Stimulated activated CD8-positive, alpha-beta memory T cell treated with anti-CD3 and anti-CD28 coated beads, Interleukin-4, amount 100 ng/mL, for 4 hours (primary cell): ENCODE data around the gene MGAT1.

Experiments
- DNase-seq, 2 donors: peaks; one replicate each; pipeline ENCODE4 v3.0.0-alpha.2; 2020; ENCODE audit warnings: low read depth in 2 of 2, low spot score in 1 of 2

The MGAT1 gene

DNA sequence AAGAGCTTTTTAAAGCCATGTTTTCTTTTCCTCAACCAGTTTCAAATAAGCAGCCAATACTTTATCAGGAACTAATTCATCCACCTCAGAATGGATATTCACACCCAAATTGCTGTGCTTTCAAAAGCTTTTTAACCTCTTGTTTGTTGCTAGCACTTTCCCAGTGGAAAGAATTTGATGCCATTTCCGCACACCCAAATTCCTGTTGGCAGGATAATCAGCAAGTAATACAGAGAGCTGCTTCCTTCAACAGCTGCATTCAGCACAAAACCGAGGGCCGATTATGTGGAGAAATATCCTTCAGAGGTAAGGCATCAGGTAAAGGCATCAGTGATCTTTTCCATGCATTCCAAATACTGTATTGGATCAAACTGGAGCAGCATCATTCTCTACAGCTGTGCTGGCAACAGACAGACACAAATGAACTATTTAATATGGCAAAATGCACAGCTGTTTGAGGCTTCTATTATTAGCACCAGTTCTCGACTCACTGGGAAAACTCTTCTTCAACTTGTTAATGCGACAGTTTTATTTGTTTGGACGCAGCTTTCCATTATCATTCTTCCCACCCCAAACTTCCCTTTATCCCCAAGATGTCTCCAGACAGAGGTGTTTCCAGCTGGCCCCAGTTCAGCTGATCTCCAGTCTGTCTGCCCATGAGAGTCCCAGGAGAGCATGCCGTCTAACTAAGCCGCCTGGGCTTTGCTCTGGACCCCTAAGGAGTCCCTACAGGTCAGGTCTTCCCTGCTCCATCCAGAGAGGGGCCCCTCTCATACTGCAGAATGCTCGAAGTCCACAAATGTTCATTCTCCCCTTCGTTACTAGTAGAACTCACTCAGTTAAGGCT is 22.2 kb upstream of the MGAT1 start:
- DNase-seq: no peak

DNA sequence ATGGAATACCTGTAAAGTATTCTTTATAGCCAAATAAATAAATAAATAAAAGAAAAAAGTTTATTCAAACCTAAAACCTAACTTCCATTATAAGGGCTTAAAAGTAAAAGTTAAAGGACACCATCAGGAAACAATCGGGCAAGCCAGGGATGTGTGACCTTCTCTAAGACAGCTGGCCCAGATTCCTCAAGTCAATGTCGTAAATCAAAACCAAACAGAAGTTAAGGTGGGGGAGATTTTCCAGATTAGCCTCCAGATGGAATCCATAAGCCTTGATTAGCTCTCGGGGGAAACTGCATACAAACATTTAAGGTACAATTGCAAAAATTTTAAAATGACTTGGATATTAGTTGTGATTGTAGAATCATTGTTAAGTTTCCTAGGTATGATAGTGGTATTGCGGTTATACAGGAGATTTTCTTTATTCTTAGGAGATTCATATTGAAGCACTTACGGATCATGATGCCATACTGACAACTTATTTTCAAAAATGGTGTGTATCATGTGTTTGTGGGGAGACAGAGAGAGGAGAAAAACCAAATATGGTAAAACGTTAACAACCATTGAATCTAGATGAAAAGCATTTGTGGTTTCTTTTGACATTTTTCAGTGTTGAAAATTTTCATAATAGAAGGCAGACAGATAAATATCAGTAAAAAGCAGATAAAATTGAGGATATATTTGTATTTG is 21.5 kb upstream of the MGAT1 start:
- DNase-seq: no peak

DNA sequence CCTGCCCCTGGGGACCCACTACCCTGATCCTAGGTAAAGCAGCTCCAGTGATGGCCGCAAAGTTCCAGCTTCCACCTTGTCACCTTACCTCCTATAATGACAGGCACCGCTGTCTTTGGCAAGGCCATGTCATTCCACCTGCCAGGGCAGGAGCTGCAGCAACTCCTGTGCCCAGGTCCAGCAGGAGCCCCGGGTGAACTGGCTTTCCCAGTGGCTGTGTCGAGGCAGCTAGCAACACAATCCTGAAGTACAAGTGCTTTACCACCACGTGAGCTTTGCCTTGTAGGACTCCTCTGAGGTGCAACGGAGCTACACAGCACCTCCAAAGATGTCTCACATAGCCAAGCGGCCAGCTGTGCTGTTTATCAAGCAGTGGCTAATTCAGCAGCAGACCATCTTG is 20.7 kb upstream of the MGAT1 start:
- no peak for DNase-seq

DNA sequence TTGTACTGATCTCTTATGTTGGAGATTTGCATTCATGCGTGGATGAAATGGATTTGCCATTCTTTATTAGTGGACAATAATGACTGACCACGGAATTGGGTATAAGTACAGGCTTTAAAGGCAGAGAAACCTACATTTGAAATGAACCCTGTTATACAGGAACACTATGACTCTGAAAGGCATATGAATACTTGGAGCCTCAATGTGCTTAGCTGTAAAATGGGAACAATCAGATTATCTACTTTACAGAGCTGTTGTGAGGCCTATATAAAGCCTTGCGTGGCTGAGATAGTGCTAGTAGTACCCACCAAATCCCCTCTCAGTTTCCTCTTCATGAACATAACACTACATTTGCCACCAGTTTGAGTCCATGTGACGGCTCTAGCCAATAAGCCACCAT is 18.9 kb upstream of the MGAT1 start:
- no peak for DNase-seq

DNA sequence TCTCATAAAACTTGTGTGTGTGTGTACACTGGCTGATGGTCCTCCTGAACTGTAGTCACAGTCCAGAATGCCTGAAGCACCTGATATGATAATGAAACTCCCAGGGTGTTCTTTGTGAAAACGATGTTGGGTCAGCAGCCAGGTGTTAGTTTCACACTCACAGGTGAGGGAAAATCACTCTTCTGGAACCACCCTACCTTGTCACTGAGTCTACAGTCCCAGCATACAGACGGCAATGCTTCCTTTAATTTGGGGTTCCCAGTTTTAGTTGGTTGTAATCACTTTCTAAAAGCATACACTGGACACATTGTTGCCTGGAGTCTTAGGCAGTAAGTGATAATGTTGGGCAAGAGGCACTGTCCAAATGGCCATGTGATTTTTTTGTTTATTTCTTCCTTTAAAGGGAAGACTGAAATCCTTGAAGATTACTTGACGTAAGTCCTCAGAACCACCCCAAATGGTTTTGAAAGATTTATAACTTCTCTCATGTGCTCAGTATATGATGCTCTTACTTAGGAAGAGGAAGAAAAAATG is 18.2 kb upstream of the MGAT1 start:
- DNase-seq: no peak

DNA sequence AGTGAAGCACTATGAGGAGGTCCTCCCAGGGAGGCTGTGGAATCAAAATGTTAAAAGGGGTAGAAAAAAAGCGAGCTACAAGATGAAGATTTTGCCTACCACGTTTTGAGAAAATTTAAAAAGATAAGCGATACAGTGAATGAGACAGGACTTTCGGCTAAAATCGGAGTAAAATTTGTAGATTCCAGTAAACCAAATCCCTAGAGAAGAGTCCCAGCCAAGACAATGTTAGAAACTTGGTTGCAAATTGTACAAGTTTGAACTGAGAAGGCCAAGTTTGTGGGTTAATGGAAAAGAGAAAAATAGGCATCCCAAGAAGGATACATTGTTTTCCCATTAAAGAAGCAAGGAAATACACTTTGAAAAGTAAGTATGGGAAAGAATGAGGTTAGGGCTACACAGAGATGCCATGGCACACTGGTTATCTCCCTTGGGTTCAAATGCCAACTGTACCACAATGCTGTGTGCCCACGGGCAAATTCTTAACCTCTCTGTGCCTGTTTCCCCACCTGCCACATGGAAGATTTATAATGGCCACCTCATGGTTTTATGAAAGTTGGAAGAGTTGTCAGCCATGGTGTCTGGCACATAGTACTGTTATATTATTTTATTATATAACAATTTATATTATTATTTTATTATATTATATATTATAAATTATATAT is 16.2 kb upstream of the MGAT1 start:
- no peak for DNase-seq

DNA sequence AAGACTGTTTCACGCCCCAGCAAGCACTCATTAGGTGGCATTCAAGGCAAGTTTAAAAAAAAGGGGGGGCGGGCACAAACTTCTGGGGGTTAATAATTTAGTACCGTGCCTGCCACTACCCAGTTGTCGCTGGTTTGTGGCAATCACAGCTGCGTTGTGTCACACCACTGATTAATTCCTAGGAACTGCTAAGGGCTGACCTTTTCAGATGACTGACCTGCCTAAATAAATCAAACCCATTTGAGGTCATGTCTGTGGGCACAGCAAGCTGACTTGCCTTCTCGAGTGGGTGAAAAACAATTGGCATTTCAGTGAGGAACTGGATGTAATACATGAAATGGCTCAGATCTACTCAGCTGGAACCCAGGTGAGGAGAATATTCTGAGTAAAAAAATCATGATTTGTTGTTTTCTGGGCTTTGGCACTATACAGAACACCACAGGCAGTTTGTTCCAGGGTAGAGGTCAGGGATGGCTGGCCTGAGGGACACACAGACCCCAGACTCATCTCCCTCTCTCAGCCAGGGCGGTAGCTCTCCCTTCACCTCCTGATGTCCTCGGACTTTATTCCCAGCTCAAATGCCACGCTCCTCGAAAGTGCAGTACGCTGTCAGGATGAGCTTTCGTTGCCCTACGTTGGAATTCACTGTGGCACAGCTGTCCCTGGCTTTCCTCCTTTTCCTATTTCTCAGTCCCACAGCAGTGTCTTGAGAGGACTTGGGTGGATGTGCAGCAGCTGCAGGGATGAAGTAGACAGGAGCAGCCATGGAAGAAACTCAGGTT is 15.5 kb upstream of the MGAT1 start:
- DNase-seq: no peak

DNA sequence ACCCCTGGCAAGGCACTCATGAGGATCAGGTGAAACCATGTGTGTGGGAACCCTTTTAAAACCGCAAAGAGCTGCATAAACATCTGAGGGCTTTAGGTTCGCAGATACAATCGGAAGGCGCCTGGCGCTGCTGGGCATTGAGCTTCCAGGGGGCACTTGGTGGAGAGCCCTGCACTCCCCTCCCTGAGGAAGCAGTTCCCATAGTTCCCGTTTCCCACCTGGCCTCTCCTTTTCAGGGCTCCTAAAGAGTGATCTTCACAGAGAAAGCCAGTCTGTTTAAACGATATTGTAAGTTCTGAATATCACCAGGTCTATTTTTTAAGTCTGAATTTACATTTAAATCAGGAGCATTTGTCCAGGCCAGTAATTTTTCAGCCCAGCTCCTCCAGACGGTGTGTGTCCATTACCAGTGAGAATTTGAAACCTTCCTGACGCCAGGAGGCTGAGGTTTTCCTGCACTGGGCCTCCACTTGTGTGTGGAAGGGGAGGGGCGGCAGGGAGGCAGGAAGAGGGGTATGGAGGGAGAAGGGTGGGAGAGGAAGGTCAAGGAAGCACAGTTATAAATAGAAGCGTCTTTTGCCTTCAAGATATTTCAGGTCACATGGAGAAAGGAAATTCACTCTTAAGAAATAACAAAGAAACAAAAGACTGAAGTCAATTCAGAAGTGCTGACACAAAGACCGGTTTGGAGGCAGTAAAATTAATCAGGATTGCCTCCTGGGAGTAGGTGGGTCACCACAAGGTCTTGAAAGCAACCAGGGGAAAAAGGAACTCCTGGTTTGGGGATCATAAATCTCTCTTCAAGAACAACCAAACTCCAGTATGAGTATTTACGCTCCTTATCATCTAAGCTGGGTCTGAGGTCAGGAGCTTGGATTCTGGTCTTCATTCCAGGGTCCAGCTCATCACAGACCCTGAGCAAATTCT is 14.3 kb upstream of the MGAT1 start:
- DNase-seq: no peak

DNA sequence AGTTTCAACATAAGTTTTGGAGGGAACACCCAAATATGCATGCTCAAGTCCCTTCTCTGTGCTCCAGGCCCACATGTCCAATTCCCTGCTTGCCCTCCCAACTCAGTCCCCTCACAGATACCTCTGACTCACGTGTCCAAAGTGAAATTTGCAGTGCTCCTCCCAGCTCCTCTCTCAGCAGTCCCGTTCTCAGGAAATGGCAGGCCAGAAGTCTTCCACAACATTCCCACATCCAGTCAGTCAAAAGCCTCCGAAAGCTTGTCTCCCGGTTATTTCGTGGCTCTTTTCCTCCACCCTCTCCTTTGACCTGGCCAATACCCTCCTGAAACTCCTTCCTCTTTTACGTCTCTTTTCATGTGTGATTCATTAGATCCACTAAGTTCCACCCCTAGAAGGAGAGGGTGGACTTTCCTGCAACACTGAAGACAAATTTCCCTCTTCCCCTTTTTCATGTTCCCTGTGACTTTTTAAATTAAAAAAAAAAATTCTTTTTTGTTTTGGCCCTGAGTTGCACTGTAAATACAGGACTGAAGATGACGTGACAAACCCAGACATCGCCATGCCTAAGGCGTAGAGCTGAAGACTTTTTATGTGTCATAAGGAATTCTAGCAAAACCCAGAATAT is 12.8 kb upstream of the MGAT1 start:
- no peak for DNase-seq

DNA sequence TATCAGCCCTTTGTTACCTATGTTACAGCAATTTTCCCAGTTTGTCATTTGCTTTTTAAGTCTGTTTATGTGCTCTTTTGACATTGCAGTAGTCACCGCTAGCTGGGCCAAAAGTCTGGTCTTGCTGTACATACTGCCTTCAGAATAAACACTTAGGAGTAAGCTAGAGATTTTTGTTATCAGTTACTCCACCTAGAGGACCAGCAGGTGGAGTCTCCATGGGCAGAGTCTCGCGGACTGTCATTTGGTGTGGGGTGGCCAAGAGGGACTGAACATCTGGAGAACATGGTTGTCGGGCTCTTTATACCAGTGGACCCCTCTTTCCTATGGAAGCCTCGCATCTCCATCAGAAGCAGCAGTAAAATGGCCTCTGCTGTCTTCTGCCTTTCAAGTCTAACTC is 10.8 kb upstream of the MGAT1 start:
- no peak for DNase-seq

DNA sequence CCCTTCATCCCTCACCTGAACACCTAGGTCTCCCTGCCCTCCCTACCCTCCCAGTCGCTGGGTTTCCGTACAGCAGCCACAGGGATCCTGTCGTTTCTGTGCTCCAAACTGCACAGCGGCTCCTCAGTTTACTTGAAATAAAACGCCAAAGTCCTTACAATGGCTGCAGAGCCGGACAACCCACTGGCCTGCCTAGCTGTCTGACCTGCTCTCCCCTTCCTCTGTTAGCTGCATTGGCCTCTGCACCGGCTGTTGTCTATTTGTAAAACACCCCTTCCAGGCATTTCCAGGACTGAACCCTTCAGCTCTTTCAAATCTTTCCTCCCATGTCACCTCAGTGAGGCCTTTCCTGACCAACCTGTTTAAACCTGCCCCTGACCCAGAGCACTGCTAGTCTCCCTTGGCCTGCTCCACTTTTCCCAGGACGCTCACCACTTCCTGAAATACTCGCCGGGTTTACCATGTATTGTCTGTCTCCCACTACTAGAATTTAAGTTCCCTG is 9.1 kb upstream of the MGAT1 start:
- no peak for DNase-seq

DNA sequence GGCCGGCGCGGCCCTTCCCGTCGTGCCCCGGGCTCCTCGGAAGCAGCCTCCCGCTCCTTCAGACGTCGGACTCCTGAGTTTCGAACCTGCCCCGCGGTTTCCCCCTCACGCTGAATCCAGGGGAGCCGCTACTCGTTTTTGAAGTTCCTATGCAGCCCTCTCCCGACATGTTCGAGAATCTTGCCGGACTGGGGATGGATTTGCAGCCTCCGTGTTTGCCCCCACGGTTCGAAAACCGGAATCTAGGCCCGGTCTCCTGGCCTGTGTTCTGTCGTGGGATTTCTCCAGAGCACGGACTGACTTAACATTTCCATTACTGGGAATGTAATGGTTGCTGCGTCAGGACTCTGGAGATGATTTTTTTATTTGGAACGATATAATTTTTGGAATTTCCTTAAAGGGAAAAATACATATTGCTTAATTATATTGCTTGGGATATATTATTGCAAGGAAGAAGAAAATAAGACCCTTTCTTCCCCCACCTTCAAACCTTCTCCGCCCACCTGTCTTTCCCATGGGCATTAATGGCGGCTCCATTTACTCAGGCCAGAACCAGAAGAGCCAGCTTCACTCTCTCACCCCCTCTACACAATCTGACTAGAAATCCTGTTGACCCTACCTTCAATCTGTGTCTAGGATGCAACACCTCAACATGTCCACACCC is 8.5 kb upstream of the MGAT1 start:
- no peak for DNase-seq

DNA sequence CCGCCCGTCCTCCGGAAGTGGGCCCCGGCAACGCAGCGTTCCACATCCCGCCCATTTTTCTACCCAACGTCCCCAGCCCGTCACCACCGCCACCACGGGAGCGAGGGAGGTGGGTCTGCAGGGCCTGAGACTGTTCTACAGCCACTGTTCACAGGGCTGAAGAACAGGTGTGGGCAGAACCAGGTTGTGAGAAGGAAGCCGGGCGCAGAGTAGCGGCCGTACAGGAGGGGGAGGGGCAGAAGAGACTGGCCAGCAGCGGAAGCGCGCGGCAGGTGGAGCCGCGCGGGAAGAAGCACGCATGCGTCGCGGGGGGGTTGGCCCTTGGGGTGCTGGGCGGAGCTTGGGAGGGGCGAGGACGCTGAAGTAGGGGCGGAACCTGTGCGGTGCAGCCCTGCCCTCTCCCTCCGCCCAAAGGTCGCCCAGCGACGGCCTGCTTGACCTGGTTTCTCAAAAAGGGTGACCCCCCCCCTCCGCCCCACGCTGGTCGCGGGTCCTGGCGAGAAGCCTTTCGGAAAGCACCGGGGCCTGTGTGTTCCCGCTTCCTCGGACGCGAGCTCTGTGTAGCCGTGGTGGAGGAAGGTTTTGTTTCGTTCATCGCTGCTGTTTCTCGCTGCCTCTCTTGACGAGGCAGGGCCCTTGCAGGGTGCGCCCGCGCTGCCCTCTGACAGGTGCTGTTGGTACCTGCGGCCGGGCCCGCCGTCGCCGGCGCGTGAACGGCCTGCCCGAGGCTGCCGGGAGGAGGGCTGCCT is 7.8 kb upstream of the MGAT1 start:
- peak; percentile 91 to 92 for DNase-seq

DNA sequence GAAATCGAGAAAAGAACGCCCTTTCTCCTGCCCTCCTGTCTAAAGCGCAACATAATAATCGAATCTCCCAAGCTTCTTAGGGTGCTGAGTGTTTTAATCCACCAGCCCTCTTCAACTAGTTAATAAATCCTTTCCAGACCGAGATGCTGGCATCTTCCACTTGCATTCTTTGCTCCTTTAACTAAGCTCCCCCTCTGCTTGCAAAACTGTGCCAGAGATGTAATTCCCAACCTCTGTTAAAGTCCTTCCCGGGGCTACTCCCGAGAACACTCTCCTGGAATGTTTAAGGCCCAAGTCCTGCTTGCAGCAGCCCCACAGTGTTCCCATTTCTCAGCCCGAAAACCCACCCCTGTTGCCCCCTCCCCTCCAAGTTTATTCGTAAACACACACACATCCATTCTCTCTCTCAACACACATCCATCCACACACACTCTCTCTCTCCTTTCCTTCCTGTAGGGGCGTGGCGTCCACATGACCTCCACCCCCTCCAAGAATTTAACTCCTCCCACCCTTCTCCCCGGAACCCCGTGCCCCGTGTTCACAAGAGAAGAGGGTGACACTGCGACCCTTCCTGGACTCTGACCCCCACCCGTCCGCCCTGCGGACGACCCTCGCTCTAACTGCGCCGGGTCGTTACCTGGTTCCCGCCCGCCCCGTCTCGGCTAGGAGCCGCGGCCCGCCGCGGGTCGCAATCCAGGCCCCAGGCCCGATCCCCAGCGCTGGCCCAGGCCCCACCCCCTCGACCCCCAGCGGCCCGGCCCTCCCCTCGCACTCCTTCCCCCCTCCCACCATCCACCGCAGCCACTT is 7.0 kb upstream of the MGAT1 start:
- peak; percentile 61 to 87 for DNase-seq

DNA sequence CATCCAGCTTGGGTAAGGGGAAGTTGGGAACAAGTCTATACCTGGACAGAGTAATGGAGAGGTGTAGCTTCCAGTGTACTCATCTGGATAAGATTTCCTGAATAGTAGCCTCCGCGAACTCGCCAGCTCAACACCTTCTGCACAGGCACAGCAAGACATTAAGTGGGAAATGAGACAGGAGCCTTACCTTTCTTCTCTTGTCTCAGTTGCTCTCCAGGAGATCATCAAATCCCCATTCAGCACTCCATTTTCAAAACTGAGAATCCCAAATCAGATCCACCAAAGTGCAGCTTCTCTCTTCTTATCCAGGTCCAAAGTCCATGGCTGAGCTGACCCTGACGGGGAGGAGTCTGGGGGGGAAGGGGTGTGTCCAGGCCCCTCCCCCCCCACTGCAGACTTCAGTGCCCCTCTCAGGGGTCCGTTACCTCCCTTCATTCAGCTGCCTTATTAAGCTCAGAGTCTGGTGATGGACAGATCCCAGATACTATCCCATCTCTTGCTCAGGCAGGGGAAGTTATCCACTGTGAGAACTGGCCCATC is 5.9 kb upstream of the MGAT1 start:
- no peak for DNase-seq

DNA sequence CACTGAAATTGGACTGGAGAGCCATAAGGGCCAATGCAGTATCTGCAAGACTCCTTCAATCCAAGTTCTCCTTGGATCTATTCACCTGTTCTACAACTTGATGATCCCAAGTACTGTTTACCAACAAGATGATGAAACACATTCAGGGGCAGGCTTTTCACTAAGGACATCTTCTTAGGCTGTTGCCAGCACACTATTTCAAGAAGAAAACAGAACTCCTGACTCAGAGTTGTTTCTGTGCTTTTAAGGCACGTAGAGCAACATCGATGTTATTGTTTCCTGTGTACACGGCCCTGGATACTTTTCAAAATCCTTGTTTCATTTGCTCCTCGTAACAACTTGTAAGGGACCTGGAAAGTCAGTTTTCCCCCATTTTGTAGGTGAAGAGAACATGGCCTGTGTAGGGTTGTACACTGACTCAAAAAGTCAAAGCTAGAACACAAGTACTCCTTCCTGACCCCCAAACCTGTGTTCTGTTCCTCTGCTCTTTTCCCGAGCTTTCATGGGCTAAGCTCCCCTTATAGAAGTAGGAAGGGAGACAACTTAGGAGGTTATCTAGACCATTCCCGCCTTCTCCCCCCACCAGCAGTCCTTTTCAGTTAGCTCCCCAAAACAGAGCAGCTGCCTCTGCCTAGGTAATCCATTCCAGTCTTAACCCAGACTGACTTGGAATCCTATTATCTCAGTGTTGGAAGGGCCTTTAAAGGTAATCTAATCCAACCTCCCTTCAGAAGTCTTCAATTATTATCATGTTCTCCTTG is 5.2 kb upstream of the MGAT1 start:
- no peak for DNase-seq
